Activated CD4-positive, alpha-beta T cell treated with anti-CD3 and anti-CD28 coated beads for 1 hour (primary cell): ENCODE results near the gene ATP1A2.

Experiments used
- DNase-seq: peaks from one replicate; pipeline ENCODE4 v3.0.0-alpha.2; 2020

Gene ATP1A2

GRCh38 chr1:160085686-160086455 is 29.7 kb upstream of the ATP1A2 start:
- peak; percentile 61 for DNase-seq

- DNase-seq = no peak
Measured at GRCh38 chr1:160086456-160086892, 29.1 kb upstream of the ATP1A2 start.

- no peak for DNase-seq
Measured at GRCh38 chr1:160087118-160087662, 28.4 kb upstream of the ATP1A2 start.

GRCh38 chr1:160089883-160090282 is 25.7 kb upstream of the ATP1A2 start:
- no peak for DNase-seq

DNA sequence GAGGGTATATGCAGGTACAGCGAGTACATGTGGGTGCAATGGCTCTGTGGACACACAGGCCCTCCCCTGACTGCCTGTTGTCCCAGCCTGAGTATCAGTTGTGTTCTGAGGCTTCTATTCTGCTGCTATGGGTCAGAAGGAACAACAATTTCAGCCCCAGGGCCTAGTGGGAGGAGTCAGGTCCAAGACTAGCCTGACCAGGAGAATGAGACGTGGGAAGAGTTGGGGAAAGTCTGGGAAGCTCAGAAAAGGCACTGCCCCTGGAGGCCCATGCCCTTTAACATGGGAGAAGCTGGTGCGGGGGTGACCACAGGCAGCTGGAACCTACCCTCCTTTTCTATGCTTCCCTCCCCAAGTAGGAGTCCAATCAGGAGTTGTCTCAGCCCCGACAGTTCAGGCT is 24.8 kb upstream of the ATP1A2 start:
- no peak for DNase-seq

DNA sequence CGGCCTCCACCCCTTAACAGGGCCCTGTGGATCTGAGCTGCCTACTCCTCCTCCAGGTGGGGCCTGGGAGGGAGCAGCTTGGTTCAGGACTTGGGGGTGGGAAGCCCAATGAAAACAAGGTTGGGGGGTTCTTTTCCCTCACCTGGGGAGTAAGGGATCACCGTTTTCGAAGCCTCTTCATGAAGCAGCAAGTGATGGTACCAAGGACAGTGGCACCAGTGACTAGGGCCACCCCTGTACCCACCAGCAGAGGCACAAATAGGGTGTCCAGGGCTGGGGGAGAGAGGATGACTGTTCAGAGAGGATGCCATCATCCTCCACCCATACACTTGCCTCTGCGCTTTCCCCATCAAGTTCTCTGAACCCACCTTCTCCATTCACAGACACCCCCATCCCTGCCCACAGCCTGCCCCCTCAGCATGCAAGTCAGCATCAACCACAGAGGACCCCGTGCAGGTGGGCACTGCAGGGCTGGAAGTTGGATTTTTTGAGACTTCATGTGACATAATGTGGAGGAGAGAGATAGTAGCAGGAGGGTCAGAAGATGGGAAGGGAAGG is 23.8 kb upstream of the ATP1A2 start:
- DNase-seq = no peak

DNA sequence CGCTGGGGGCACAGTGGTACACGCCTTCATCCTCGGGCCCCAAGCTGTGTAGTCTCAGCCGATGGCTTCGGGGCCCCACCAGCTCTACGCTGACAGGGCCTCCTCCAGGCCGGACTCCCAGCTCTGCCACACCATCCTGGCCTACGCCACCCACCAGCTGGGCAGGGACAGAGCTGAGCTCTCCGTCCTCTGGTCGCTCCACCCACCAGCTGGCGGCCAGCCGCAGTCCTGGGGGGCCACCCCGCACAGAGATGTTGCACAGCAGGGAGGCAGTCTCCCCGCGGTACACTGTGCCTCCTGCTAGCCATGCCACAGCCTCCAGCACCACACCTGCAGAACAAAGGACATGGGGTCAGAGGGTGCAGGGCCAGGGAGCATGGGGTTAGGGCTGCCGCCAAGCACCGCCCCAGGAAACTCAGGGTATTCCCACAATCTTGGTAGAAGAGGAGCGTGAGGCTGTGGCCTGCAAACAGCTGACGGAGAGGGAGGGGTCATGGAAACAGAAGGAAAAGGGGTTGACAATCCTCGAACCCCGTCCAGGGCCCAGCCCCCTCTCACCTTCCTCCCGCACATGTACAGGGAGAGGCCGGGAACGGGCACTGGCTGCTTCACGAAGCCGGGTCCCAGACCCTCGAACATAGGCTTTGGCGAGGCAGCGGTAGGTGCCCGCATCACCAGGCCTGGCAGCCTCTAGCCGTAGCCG is 23.0 kb upstream of the ATP1A2 start:
- no peak for DNase-seq

GRCh38 chr1:160093069-160093395 is 22.5 kb upstream of the ATP1A2 start:
- no peak for DNase-seq

DNA sequence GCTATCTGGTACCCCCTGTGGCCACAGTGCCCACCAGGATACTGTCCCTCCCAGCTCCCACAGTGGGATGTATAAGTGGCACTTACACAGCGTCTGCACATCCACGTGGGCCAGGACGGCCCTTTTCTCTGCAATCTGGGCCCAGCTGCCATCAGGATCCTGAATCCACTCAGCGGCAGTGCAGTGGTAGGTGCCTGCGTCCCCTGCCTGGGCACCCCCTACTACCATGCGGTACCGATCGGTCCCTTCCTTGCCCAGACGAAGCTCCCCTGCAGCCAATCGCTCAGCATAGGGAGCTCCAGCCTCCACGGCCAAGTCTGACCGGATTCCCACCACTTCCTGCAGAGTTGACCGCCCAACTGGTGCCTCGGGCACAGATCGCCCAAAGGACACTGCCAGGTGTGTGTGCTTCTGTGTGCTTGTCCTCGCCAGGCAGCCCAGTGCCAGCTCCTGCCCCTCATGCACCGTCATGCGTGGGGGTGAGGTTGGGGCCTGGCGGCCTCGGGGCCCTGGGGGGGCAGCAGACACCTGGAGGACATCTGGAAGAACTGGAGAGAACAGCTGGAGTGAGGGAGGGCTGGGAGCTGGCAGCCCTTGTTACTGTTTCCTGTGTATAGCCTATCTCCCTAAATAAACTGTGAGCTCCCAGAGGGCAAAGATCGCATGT is 21.8 kb upstream of the ATP1A2 start:
- DNase-seq = no peak

DNA sequence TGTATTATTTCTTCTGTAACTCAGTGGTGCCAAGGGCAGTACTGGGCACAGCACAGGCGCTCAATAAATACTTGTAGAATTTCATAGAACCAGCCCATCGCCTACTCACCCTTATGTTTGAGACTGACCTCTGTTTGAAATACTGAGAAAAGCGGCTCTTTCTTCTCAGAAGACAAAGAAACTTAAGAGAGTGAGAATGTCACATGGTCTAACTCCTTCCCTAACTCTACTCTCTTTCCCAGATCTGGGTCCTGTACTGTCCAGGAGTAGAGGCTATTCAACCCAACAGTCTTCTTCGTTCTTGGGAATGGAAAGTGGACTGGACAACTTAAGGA is 21.3 kb upstream of the ATP1A2 start:
- DNase-seq = no peak

DNA sequence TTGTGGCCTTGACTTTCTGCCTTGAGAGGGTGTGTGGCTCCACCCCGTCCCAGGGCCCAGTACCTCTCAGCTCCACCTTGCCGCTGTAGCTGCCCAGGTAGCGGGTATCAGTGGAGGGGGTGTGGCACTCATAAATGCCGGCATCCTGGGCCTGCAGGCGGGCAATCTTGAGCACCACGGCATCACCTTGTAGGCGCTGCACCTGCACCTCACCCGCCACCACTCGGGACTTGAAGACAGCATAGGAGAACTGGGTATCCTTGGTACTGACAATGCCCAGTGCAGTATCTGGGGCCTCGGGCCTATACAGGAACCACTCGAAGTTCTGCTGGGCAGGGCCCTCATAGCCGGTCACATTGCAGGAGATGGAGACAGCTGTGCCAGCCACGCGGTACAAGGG is 20.8 kb upstream of the ATP1A2 start:
- no peak for DNase-seq

- DNase-seq = no peak
Measured at GRCh38 chr1:160095382-160096105, 20.0 kb upstream of the ATP1A2 start.

DNA sequence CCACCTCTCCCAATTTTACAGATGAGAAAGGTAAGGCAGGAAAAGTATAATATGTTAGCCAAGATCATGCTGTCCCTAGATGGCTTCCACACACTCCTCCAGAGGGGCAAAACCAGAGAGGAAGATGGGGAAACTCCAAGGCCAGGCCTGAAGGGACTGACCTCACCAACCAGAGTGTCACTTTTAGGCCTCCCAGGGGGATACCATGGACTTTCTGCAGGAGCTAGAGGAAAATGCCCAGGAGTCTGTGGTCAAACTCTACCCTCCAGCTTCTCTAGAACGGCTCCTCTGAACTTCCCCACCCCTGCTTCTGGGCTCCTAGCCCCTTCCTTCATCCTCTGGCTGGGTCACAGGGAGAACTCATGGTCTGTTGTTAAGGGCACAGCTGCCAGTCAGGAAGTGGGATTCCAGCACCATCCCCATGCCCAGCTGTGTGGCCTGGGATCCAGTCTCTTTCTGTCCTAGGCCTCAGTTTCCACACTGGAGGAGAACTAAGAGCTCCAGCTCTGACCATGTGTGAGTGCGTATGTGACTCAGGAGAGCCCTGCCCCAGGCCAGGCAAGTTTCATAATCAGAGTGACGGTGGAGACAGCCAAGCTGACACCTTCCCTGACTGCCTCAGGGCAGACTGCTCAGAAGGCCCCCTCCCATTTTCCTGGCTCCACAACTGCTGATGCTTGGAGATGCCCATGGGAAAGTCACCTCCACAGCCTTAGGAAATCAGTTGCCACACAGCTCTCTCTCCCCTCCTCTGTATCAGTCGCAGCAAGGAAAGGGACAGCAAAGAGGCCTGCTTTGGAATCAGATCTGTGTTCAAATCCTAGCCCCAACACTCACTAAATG is 19.1 kb upstream of the ATP1A2 start:
- no peak for DNase-seq

DNA sequence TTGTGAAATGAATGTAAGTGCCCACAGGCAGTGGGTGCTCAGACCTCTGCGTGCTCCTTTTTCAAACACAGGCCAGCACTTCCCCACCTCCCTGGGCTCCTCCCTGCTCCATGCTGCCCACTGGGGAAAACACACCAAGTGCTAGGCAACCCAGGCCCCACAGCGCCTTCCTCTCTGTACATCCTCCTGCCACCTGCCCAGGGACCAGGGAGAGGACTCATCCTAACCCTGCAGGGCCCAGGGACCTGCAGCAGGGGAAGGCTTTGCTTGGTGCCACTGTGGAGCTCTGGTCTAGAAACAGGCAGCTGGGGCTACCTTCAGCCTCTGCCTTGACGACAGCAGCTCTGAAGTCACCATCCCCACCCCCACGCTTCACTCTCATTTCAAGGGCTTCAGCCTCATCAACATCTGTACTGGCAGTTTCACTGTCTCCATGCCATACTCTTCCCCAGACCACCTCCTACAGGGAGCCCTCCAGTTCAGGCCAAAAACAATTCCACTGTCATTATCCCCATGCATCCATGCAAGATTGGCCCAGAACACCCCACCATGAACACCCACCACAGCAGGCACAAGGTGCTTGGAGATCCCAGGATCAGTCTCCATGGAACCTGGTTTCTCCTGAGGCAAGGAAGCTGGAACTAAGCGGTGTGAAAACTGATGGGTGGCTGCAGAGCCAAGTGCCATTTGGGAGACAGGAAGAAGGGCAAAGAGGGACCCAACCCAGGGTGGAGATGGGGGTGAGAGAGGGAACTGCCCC is 18.2 kb upstream of the ATP1A2 start:
- DNase-seq = no peak

DNA sequence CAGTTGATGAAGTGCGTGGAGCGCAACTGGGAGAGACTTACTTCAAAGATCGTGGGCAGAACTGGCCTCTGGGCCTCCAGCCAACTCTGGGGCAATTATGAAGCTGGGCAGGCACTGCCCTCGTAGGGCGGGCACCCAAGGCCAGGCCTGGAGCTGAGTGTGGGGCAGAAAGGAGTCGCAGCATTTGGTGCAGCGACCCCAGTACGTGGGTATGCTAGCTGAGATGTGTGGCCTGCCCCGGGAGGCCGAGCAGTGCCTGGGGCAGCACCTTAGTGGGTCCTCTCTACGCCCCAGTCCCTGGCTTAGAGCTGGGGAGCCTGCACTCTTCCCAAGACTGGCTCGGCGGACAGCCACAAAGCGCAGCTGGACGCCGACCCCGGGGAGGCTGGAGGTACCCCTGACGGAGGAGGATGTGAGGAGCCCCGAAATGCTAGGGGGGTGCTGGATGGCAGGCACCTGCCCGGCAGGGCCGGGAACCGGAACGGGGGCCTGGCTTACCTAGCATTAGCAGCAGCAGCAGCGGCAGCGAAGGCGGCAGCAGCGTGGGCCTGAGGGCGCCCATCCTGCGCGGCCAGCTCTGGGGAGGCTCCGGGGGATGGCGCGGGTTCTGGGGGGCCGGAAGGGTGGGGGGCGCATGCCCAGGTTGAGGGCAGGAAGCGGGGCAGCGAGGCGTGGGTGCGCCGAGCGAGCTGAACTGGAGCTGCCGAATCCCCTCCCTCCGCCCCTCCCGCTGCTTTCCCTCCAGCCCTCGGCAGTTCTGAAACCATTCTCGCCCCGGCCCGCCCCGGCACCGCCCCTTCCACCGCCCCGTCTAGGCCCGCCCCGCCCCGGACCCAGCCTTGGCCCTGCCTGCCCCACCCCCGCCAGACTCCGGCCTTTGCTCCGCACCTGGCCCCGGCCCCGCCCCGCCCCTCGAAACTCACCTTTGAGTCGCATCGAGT is 17.4 kb upstream of the ATP1A2 start, which contains the start of gene IGSF8:
Gene IGSF8, minus strand, starts transcription at position 709 of the 941 bp plus-strand sequence. Its CDS starts 147 bp downstream, at position 562.
- DNase-seq = peak; percentile 91

- peak; percentile 96 for DNase-seq
Measured at GRCh38 chr1:160098852-160099561, 16.6 kb upstream of the ATP1A2 start.

DNA sequence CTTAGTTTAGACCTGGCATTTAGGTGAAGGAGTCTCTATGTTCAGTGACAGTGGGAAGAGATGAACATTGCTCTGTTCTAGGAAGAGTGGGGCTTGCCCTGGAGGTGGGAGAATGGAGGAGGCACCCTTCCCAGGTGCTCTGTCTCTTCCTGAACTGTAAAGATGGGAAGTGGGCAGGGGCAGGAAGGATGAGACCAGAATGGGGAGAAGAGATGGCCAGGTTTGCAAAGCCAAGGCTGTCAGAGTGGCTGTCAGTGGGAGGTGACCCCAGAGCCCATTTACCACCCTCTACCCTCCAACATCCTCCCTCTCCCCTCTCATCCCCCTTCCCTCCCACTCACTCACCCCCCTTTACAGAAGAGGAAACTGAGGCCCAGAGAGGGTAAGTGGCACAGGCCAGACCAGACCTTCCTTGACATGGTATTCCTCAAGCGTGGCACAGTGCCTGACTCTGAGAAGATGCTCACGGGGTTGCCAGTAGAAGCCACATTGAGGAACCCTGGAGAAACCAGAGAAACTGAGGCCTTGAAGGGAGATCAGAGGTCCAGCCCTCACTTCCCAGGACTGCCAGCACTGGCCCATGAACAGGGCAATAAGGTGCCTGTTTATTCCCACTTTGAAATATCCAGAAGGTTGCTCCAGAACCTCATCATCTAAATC is 15.7 kb upstream of the ATP1A2 start:
- DNase-seq = no peak

- peak; percentile 56 for DNase-seq
Measured at GRCh38 chr1:160101037-160101716, 14.4 kb upstream of the ATP1A2 start.
